DOHH2 (cell line): ENCODE results near the gene EPHB4.

Source experiments
- H3F3A ChIP-seq: fragments of 200-600 bp; sonication (generic), shearing (Covaris generic); 2 replicates; pipeline ENCODE4 v1.6.0; 2016; ENCODE audit warnings: antibody characterized with exemption, mild to moderate bottlenecking; ENCODE audit not compliant: control insufficient read depth, insufficient read depth
- H3K27ac ChIP-seq: fragments of 200-600 bp; sonication (generic); 2 replicates; pipeline ENCODE4 v1.5.1; 2014; ENCODE audit warnings: low read depth, mild to moderate bottlenecking, low read length, moderate library complexity
- H3K27me3 ChIP-seq: fragments of 200-600 bp; sonication (generic); 2 replicates; pipeline ENCODE4 v1.6.1; 2014; ENCODE audit warnings: mild to moderate bottlenecking, low read length, mixed read lengths; ENCODE audit not compliant: control insufficient read depth
- H3K36me3 ChIP-seq: fragments of 200-600 bp; sonication (generic); 2 replicates; pipeline ENCODE4 v1.6.1; 2014; ENCODE audit warnings: mild to moderate bottlenecking, low read length, moderate library complexity, mixed read lengths; ENCODE audit not compliant: control insufficient read depth
- H3K4me1 ChIP-seq: fragments of 200-600 bp; sonication (generic); 2 replicates; pipeline ENCODE4 v1.6.1; 2014; ENCODE audit warnings: mild to moderate bottlenecking, low read length, mixed read lengths; ENCODE audit not compliant: control insufficient read depth
- H3K4me2 ChIP-seq: fragments of 200-600 bp; sonication (generic); 2 replicates; pipeline ENCODE4 v1.6.0; 2014; ENCODE audit warnings: mild to moderate bottlenecking, low read length, moderate library complexity
- H3K4me3 ChIP-seq: fragments of 200-600 bp; sonication (generic); 2 replicates; pipeline ENCODE4 v1.5.1; 2014; ENCODE audit warnings: mild to moderate bottlenecking, low read length, mixed read lengths
- H3K79me2 ChIP-seq: fragments of 200-600 bp; sonication (generic); 2 replicates; pipeline ENCODE4 v1.6.1; 2014; ENCODE audit warnings: mild to moderate bottlenecking, low read length, mixed read lengths; ENCODE audit not compliant: control insufficient read depth
- H3K9me2 ChIP-seq: fragments of 200-600 bp; sonication (generic); replicated peaks from 2 replicates; pipeline ENCODE4 v1.6.1; 2014; ENCODE audit warnings: mild to moderate bottlenecking, low read length, mixed read lengths; ENCODE audit not compliant: control insufficient read depth
- H3K9me3 ChIP-seq: fragments of 200-600 bp; sonication (generic); 2 replicates; pipeline ENCODE4 v1.6.1; 2014; ENCODE audit warnings: antibody characterized with exemption, low read length, mixed read lengths; ENCODE audit not compliant: control insufficient read depth, insufficient read depth
- H4K20me1 ChIP-seq: fragments of 200-600 bp; sonication (generic); 2 replicates; pipeline ENCODE4 v1.6.0; 2014; ENCODE audit warnings: low read depth, mild to moderate bottlenecking, antibody characterized with exemption, low read length, moderate library complexity; ENCODE audit not compliant: control insufficient read depth, insufficient read depth
- CTCF ChIP-seq: fragments of 200-600 bp; sonication (generic); IDR thresholded peaks from one replicate; pipeline ENCODE4 v1.5.1; 2014; ENCODE audit warnings: antibody characterized with exemption, mild to moderate bottlenecking, low read depth, low read length; ENCODE audit not compliant: poor library complexity, severe bottlenecking
- EZH2phosphoT487 ChIP-seq: fragments of 200-600 bp; sonication (generic); IDR thresholded peaks from 2 replicates; pipeline ENCODE4 v1.6.1; 2017; ENCODE audit warnings: borderline replicate concordance, mild to moderate bottlenecking, antibody characterized with exemption, low read length, moderate library complexity, mixed read lengths

Gene EPHB4

GRCh38 chr7:100773491-100773890 lies 53.8 kb downstream of the EPHB4 start:
- Histone ChIP-seq H3K27me3 (no peaks in the 10 kb centered on the region; the same call in 1 of the 2 replicates), H3K27ac (no peak overlapping the region), H3K9me2 (no peaks in the 10 kb centered on the region), H4K20me1 (no peaks in the 10 kb centered on the region), H3F3A (no peaks in the 10 kb centered on the region), H3K36me3 (no peaks in the 10 kb centered on the region), H3K79me2 (no peaks in the 10 kb centered on the region), H3K4me2 (no peak overlapping the region), H3K4me1 (no peaks in the 10 kb centered on the region), H3K9me3 (no peaks in the 10 kb centered on the region), H3K4me3 (no peak overlapping the region)
- TF ChIP-seq CTCF = no peak
- TF ChIP-seq EZH2phosphoT487 = no peak

- H3K4me1 ChIP-seq = no peaks in the 10 kb centered on the region
- no peak for TF ChIP-seq EZH2phosphoT487
- no peak for TF ChIP-seq CTCF
- no peak overlapping the region for H3K4me2 ChIP-seq
- no peaks in the 10 kb centered on the region for H3K9me3 ChIP-seq
- no peaks in the 10 kb centered on the region for H3F3A ChIP-seq
- peaks cover 3% of the 10 kb centered on the region for H3K27me3 ChIP-seq
- H3K79me2 ChIP-seq = no peaks in the 10 kb centered on the region
- H3K4me3 ChIP-seq = no peak overlapping the region
- H4K20me1 ChIP-seq = no peaks in the 10 kb centered on the region
- H3K36me3 ChIP-seq = no peaks in the 10 kb centered on the region
- H3K9me2 ChIP-seq = no peaks in the 10 kb centered on the region
- no peak overlapping the region for H3K27ac ChIP-seq
Observed at GRCh38 chr7:100768784-100769183, 58.5 kb downstream of the EPHB4 start.

- H3K9me3 ChIP-seq = no peaks in the 10 kb centered on the region
- peaks cover 10% of the 10 kb centered on the region for H3K27me3 ChIP-seq
- H4K20me1 ChIP-seq = no peaks in the 10 kb centered on the region
- TF ChIP-seq EZH2phosphoT487 = no peak
- no peak for TF ChIP-seq CTCF
- H3K9me2 ChIP-seq = no peaks in the 10 kb centered on the region
- no peaks in the 10 kb centered on the region for H3F3A ChIP-seq
- H3K27ac ChIP-seq = no peak overlapping the region
- H3K4me1 ChIP-seq = no peaks in the 10 kb centered on the region
- no peak overlapping the region for H3K4me2 ChIP-seq
- no peaks in the 10 kb centered on the region for H3K79me2 ChIP-seq
- H3K4me3 ChIP-seq = no peak overlapping the region
- H3K36me3 ChIP-seq = no peaks in the 10 kb centered on the region
Observed at GRCh38 chr7:100765250-100765649, 62.1 kb downstream of the EPHB4 start.

- TF ChIP-seq CTCF = no peak
- TF ChIP-seq EZH2phosphoT487 = no peak
- Histone ChIP-seq H3K27ac (no peak overlapping the region), H3K9me3 (no peaks in the 10 kb centered on the region), H3K4me1 (no peaks in the 10 kb centered on the region), H3K4me3 (no peak overlapping the region), H3K9me2 (no peaks in the 10 kb centered on the region), H4K20me1 (no peaks in the 10 kb centered on the region), H3K27me3 (peaks cover 10% of the 10 kb centered on the region), H3F3A (no peaks in the 10 kb centered on the region), H3K4me2 (no peak overlapping the region), H3K79me2 (no peaks in the 10 kb centered on the region), H3K36me3 (no peaks in the 10 kb centered on the region)
Observed at GRCh38 chr7:100764841-100765240, 62.5 kb downstream of the EPHB4 start.
